HG02885 (cell line): ENCODE measurements around the gene SREBF2.
"Not testable (repeated sequence)": the region's sequence is repeated elsewhere in the genome, so short reads cannot be mapped to it uniquely, and the experiment has no call there.

ENCODE experiments used
- ATAC-seq: cut with Tn5 transposase; IDR thresholded peaks from one replicate; pipeline ENCODE4 v1.9.1; 2021; ENCODE audit warnings: mild to moderate bottlenecking; ENCODE audit not compliant: unreplicated experiment, poor library complexity

Gene SREBF2

DNA sequence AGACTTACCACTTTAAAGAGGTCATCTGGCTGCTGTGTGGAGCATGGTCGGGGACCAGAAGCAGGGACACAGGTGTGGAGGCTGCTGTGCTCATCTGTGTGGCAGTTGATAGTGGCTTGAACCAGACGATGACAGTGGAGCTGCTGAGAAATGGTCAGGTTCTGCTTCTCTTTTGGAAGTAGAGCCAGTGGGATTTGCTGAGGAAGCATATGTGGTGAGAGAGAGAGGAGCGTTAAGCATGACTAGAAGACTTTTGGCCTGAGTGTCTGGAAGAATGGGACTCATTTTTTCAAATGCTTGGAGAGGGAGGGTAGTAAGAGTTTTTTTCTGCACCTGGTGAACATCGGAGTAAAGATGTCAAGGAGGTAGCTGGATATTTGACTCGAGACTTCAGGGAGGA is 12.5 kb upstream of the SREBF2 start:
- no peak for ATAC-seq

DNA sequence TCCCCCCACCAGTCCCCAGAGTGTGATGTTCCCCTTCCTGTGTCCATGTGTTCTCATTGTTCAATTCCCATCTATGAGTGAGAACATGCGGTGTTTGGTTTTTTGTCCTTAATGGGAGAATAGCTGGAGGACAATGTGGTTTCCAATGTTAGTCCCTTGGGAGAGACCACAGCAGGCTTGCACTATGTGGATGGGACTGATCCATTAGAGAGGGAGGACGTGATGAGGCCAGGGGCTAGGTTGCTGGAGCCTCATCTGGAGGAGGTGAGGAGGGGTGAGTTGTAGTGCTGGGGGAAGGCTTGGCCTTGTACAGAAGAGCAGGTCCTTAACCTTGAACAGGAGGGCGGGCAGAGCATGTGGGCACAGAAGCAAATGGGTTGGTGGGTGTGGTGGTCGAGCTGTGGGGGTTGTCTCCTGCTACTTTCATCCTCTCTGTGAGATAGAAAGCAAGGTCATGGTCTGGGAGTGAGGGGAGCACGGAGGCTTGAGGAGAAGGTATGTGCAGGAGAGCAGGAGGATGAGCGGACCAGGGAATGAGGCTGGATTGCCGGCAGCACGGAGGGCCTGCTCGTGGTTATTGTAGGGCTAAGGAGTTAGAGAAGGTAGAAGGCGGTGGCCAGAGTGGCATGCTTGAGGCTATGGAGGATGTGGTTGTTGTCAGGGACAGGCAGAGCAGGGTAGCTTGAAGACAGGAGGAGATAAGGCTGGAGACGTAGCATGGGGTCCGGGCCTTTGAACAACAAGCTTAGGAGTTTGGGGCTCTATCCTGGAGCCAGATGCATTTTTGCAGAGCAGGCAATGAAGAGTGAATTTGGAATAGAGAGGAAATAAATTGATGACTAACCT is 11.2 kb upstream of the SREBF2 start:
- no peak for ATAC-seq

DNA sequence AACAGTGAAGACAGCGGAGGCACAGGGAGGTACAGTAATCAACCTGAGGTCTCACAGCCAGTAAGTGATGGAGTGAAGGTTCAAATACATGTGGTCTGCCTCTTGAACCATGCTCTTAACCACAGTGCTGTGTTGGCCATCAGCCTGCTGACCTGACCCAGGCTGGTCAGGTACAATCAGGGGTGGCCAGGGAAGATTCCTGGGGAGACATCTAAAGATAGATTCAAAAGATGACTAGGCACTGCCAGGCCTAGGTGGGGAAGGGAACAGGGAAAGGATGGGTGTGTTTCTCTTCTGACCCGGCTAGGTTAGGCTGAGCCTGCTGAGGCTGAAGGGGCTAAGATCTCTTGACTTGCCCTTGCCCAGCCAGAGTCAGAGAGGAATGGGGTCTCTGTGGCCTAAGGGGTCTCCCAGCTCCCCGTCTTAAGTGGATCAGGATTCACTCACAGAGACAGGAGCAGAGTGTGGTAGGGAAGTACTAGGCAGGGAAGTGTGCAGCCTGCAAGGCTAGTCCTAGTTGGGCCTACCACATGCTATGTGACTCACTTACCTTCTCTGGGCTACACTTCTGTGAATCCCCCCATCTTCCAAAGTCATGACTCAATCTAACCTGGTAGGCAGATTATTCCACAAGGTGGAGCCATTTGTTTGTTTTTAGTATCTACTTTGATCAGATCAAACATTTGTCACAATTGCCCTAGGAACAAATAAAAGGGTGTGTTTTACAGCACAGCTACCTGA is 10.4 kb upstream of the SREBF2 start:
- ATAC-seq = no peak

DNA sequence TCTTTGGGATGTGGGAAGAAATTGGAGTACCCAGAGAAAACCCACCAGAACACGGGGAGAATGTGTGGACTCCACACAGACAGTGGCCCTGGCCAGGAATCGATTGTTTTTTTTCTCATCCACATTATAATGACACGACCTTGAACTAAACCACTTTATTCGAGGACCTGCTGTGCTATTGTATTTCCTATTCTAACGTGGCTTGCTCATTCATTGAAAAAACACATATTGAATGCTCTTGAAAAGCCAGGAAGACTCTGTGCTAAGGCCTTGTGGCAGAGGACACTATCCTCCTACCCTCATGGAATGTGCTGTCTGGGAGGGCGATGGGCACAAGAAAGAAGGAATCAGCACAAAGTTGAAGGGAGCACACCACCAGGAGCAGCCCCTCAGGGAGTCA is 9.1 kb upstream of the SREBF2 start:
- ATAC-seq = no peak

DNA sequence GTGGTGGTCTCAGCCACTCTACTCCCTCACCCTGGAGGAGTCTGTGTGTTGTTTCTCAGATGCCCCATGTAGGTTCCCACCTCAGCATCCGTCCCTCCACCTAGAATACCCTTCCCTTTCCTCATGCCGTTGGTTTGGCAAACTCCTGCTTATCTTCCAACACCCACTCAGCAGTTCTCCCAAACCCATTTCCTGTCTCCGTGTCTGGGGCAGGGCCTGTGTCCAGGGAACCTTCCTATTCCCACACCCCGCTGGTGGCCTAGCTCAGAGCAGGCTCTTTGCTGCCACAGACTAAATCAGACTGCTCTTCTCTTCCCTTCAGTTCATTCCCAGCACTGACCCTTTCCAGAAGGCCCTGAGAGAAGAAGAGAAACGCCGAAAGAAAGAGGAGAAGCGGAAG is 7.5 kb upstream of the SREBF2 start:
- ATAC-seq = no peak

DNA sequence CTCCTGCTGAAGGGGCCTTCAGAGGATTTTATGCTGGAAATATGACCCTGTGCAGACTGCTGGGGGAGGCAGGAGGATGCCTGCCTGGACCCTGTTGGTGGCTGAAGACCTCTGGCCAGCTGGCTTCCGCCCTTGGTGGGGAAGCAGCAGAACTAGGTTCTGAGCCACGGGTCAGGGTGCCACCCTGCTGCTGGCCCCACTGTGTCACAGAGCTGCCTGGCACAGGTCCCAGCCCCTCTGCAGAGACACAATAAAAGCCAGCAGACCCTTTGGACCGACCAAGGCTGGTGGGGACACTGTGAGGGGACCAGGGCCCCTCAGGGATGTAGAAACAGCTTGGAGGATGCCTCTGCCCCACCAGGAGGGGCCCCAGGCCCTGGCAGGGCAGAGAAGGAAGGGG is 6.9 kb upstream of the SREBF2 start:
- ATAC-seq = no peak

DNA sequence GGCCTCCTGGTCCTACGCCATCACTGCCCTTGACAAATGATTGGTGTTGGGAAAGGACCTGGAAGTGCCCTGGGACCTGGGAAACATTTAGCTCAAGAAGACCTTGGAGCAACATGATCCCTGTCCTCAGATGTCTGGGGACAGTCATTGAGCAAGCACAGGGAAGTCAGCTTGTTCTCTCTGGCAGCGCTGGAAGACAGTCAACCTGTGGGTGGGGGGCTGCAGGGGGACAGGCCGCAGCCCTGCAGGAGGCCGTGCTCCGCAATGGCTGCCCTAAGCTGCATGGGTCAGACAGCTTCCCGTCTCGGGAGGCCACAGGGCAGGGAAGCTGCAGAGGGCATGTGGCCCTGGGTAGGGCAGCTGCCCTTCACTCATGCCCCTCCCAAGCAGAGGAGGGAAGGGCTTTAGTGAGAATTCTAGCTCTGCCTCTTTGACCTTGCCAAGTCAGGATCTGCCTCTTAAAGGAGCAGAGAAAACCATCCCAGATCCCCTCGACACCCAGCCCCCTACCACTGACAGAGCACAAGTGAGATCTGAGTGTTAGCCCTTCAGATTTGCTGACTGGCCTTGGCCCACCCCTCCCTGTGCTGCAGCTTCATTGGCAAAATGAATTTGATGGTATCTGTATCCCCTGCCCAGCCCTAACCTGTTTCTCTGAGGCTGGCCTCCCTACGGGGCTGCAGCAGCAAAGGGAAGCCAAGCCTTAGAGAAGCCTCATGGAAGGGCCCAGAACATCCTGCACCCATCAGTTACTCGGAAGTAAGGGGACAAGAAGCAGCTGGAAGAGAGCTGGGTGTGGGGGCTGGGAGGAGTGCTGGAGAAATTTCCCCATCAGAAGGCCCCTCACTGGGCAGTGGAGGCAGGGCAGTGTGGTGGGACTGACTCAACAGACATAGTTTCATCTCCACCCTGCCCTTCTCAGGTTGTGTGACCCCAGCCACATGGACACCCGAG is 6.2 kb upstream of the SREBF2 start:
- ATAC-seq = no peak

DNA sequence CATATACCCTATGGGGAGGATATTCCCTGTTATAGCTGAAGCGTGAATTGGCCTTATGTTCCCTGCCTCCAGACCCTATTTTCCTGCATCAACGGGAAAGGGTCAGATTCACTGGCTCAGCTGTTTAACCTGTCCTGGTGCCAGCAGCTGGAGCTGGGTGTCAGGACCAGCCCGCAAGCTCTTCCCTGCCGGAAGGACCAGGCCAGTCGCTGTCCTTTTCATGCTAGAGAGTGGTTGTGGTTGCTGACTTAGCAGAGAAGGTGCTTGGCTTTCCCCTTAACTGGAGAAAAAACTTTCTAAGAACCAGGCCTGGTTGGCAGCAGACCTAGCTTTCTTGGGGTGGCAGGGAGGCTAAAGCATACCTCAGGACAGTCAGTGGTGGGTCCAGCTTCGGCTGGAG is 5.2 kb upstream of the SREBF2 start:
- no peak for ATAC-seq

DNA sequence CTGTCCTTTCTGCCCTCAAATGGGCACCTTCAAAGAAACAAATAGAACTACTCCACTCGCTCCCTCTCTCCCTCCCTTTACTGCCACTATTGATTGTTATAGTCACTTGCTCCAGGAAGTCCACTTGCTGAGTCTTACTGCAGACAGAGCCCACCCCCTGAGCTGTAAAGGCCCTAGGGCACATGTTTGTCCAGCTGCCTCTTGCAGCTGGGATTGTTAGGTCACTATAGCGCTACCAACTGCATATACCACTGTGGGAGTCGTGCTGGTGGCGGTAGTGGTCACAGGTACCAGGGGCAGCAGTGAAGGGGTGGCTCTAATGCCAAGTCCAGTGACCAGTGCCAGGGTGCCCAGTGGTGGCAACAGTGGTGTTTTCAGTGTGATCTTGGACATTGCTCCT is 4.4 kb upstream of the SREBF2 start:
- no peak for ATAC-seq

DNA sequence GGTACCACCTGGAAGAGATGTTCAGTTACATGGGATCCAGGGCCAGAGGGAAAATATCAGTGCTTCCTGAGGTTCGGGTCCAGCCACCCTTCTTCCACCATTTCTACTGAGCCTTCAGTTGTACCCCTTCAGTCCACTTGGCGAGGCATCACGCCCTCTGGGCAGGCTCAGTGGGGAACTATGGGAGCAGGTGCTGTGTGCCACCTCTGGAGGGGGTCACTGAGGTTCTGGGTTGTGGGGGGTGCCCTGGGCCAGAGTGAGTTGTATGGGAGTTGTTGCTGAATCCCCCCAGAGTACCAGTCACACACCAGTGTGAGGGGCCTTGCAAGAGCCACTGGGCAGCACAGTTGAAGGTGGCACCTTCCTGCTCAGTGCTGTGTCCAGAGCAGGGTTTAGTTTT is 2.7 kb upstream of the SREBF2 start:
- ATAC-seq = no peak

DNA sequence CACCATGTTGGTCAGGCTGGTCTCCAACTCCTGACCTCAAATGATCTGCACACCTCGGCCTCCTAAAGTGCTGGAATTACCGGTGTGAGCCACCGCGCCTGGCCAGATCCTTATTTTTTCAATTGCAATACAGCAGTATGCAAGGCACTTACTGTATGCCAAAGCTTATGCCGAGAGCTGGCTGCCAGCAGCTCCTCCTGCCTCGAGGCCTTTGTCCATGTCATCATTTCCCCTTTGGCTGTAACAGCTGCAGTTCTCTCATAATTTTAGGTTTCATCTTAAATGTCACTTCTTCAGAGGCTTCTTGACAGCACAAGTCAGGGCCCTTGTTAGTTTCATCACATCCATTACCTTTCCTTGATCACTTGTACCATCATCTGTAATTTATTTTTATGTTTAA is 1.5 kb upstream of the SREBF2 start:
- ATAC-seq = no peak

DNA sequence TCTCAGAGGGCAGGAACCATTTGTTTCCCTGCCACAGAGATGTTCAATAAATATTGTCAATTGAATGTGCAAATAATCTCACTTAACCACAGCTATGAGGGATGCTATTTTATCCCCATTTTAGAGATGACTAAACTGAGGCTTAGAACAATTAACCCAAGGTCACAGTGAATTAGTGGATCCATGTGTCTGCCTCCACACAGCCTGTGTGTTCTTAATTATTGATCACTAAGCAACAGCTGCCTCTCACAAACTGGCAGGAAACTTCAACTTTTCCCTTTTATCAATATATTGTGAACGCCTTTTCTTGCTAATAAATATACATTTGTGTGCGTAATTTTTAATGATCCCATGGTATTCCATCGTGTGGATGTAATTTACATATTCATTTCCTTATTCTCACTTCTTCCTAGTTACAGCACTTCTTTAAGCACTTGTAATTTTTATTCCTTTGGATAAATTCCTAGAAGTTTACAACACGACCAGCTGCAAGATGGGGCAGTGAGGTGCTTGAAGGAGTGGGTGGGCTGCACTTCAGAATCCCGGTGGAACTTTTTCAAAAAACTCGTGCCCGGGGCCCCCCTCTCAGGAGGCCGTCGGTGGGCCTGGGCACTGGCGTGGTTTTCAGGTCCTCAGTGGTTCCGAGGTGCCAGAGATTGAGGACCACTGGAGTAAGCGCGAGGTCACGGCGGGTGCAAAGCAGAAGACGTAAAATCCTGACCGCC is 915 bp upstream of the SREBF2 start:
- ATAC-seq = no peak

DNA sequence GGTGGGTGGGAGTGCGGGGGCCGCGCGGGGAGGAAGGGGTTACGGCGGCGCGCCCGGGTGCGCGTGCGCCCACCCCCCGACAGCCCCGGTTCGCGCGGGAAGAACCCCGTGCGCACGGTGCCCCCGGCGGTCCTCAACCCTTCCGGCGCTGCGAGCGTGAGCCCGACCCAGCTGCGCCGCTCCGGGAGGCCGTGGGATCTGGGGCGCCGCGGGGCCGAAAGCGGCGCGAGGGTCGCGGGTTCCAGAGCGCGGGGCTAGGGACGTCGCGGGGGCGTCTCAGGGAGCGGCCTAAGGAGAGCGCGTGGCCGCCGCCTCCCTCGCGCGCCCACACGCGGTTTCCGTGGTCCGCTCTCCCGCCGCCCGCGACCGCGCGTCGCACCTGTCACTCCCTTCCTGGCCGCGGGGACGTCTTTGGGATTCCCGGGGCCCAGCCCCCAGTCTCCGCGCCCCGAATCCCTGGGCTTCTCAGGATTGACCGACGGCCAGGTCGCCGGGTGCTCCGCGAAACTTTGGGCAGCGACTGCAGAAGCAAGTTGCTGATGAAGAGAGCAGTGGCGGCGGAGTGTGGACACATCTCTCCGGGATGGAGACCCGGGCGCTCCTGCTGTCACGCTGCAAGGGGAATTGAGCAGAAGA is 582 bp downstream of the SREBF2 start:
- ATAC-seq = peak; percentile 21

DNA sequence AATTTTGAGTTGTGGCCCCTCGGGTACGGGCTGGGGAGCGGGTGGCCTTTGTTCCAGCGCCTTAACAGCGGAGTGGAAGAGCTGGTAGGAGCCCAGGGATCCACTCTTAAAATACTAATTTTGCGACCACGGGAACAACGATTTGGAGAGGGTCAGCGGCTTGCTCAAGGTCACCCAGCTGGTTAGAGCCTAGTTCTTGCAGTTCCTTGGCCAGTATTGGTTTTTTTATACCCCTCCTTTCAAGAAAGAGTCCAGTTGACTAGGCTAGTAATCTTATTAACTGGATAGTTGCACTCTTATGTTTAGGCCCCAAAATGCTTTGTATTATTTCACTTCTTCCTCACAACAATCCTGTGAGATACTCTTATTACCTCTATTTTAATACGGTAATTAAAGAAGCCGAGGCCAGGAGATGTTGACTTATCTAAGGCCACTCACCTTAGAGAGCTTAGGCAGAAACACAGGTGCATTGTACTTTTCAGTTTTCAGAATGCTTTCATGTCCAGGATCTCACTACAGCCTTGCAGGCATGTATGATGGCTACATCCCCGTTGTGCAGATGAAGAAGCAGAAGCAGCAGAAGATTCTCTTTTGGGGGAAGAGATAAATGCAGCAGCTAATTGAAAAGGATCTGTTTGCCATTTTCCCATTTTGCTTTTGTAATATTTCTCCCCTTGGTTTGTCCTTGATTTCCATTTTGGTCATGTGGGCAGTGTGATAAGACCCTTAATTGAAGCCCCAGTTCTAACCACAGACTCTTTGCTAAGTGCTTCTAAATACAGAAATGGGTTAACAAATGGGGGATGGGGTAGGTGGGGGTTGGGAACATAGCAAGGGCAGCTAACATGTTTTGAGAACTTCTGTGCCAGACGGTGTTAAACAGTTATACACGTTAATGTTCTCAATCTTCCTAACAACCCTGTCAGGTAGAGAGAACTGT is 1.4 kb downstream of the SREBF2 start:
- ATAC-seq = no peak

DNA sequence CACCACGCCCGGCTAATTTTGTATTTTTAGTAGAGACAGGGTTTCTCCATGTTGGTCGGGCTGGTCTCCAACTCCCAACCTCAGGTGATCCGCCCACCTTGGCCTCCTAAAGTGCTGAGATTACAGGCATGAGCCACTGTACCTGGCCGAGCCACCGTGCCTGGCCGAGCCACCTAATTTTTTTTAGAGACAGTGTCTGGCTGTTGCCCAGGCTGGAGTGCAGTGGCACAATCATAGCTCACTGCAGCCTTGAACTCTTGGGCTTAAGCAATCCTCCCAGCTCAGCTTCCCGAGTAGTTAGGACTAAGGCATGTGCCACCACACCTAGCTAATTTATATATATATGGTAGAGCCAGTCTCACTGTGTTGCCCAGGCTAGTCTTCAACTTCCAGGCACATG is 2.6 kb downstream of the SREBF2 start:
- not testable (repeated sequence) for ATAC-seq

DNA sequence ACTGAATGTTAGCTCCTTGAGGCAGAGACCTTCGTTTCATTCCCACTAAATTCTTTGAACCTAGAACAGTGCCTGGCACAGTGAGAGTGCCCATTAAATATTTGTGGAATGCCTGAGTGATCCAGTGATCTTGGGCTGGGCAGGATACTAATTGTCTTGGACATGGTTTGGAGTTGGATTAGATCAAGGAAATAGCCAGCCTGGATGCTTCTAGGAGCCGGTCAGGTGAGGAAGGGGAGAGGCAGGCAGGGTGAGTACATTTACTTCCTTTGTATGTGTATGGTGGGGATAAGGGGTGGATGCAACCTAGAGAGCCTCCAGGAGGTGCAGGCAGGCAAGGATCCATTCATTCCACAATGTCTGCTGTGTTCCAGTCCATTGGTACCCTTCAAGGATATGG is 3.6 kb downstream of the SREBF2 start:
- ATAC-seq = no peak

DNA sequence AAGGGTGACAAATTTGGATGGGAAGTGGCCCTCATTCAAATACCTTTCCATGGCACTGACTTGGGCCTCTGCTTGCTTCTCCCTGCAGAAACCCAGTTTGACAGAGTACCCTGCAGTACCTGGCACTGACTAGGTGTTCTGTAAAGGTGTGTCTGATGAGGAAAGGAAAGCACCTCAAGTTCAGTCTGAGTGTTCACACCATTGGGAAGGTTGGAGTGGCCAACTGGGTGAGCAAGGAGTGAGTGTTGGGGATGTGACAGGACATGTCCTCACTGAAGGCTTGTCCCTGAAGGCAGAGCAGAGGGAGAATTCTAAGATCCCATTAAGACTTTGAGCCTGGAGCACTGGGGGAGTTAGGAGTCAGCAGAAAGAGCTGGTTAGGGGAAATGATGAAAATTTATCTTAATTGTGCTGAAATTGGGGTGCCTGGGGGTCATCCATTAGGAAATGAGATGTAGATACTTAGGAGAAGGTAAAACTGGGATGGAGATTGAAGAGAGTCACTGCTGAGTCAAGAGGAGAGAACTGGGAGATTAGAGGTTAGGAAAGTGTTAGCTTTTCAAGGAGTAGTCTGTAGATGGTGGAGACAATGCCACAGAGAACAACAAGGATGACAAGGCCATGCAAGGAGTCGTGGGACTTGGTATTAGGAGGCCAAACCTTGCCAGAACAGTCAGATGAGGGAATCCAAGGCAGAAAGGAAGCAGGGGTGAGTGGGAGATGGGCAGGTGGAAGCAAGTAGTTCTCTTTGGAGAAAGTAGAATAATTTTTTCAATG is 6.1 kb downstream of the SREBF2 start:
- no peak for ATAC-seq

DNA sequence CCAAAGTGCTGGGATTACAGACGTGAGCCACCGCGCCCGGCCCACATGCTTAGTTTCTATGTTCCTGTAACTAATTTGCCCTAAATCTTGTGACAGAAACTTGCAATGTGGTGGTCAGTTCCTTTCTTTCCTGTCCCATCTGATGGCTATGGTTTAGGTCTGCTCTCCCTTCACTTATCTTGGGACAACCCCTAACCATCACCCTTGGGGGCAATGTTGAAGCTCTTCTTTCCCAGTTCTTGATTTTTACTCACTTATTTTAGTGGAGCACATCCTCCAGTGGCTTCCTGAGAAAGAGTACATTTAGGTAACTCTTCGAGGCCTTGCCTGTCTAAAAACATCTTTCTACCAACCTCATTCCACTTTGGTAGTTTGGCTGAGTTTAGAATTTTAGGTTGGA is 7.3 kb downstream of the SREBF2 start:
- no peak for ATAC-seq
